ENCODE measurements around the gene CCDC107.

The CCDC107 gene

GRCh38 chr9:35666549-35666948 lies 8.5 kb downstream of the CCDC107 start:
- peaks cover 0 to 22% (median 20%) of the 10 kb centered on the region in 5 donors for H3K4me1 ChIP-seq (ENCODE audit: control insufficient read depth in 5 of 5, insufficient read depth in 5 of 5, low read length in 5 of 5)
- H3K9me3 ChIP-seq (ENCODE audit: control insufficient read depth in 5 of 5, low read length in 5 of 5), result no peaks in the 10 kb centered on the region
- no peaks in the 10 kb centered on the region for H3K27me3 ChIP-seq (ENCODE audit: control insufficient read depth in 5 of 5, insufficient read depth in 4 of 5, low read length in 5 of 5)
- peaks cover 0 to 7% (median 0%) of the 10 kb centered on the region in 5 donors for H3K36me3 ChIP-seq (ENCODE audit: control insufficient read depth in 5 of 5, insufficient read depth in 5 of 5, low read length in 5 of 5)
- H3K4me3 ChIP-seq (ENCODE audit: low read depth in 1 of 5, low read length in 5 of 5), result no peak overlapping the region
- H3K27ac ChIP-seq (ENCODE audit: low read depth, low read length), result no peak overlapping the region
- H3K9ac ChIP-seq (ENCODE audit: low read length in 5 of 5), result no peak overlapping the region

GRCh38 chr9:35667939-35668338 lies 9.8 kb downstream of the CCDC107 start:
- H3K9me3 ChIP-seq (ENCODE audit: control insufficient read depth in 5 of 5, low read length in 5 of 5), result no peaks in the 10 kb centered on the region
- no peak overlapping the region for H3K9ac ChIP-seq (ENCODE audit: low read length in 5 of 5)
- no peaks in the 10 kb centered on the region for H3K36me3 ChIP-seq (ENCODE audit: control insufficient read depth in 5 of 5, insufficient read depth in 5 of 5, low read length in 5 of 5)
- H3K4me1 ChIP-seq (ENCODE audit: control insufficient read depth in 5 of 5, insufficient read depth in 5 of 5, low read length in 5 of 5), result peaks cover 0 to 16% (median 12%) of the 10 kb centered on the region in 5 donors
- H3K4me3 ChIP-seq (ENCODE audit: low read depth in 1 of 5, low read length in 5 of 5), result no peak overlapping the region
- no peaks in the 10 kb centered on the region for H3K27me3 ChIP-seq (ENCODE audit: control insufficient read depth in 5 of 5, insufficient read depth in 4 of 5, low read length in 5 of 5)
- H3K27ac ChIP-seq (ENCODE audit: low read depth, low read length), result no peak overlapping the region

DNA sequence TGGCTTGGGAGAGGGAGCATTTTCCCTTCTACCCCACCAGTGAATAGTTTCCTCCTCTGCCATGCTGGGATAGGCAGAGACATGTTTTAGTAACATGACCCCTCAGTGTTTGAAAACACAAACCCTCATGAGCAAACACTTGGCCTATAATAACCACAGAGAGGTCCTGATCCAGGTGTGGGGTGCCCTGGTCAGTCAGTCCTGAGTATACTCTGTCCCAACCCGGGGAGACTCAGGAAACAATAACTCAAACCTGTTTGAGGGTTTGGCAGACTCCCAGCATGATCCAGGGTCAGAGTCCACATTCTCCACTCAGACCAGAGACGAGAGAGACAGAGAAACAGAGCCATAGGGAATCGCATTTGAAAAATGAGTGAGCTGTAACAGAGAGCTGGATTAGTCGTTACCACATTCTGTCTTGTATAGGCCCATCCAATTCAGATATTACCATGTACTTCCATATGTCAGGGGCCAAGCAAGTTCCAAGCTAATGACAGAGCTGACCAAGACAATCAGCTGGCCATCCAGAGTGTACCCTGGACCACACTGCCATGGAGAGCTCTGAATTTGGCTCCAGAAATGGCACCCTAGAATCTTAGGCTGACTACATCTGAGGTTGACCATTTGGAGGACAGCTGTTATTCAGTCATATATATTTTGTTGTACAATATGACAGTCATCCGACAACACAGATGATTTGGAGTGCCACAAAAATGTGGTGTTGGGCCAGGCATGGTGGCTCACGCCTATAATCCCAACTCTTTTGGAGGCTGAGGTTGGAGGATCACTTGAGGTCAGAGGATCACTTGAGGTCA lies 11.4 kb downstream of the CCDC107 start:
- Histone ChIP-seq H3K27me3 (ENCODE audit: control insufficient read depth in 5 of 5, insufficient read depth in 4 of 5, low read length in 5 of 5) (no peaks in the 10 kb centered on the region), H3K27ac (ENCODE audit: low read depth, low read length) (no peak overlapping the region), H3K9me3 (ENCODE audit: control insufficient read depth in 5 of 5, low read length in 5 of 5) (no peaks in the 10 kb centered on the region), H3K9ac (ENCODE audit: low read length in 5 of 5) (no peak overlapping the region), H3K36me3 (ENCODE audit: control insufficient read depth in 5 of 5, insufficient read depth in 5 of 5, low read length in 5 of 5) (no peaks in the 10 kb centered on the region), H3K4me1 (ENCODE audit: control insufficient read depth in 5 of 5, insufficient read depth in 5 of 5, low read length in 5 of 5) (peaks cover 0 to 18% (median 16%) of the 10 kb centered on the region in 5 donors), H3K4me3 (ENCODE audit: low read depth in 1 of 5, low read length in 5 of 5) (no peak overlapping the region)

DNA sequence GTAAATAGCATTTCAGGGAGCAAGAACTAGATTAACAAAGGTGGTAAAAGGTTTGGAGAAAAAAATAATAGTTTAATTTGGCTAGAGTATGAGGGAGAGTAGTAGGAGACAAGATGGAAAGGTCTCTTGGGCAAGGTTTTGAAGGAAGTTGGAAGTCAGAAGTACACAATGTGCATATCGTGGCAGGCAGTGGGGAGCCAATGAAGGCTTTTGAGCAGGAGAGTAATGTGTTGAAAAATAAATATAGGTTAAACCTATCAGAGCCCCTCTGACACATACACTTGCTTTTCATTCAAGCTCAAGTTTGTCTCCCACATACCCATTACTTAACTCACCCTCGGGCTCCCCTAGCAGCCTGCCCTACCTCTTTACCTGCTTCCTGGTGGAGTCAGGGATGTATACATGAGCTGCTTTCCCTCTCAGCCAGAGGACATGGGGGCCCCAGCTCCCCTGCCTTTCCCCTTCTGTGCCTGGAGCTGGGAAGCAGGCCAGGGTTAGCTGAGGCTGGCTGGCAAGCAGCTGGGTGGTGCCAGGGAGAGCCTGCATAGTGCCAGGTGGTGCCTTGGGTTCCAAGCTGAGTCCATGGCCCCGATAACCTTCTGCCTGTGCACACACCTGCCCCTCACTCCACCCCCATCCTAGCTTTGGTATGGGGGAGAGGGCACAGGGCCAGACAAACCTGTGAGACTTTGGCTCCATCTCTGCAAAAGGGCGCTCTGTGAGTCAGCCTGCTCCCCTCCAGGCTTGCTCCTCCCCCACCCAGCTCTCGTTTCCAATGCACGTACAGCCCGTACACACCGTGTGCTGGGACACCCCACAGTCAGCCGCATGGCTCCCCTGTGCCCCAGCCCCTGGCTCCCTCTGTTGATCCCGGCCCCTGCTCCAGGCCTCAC lies 15.3 kb downstream of the CCDC107 start, which contains the start of gene CA9:
TSS of gene CA9 (plus strand) at position 797 of the 893 bp plus-strand sequence. CDS start at position 829, 32 bp downstream.
- Histone ChIP-seq H3K9ac (ENCODE audit: low read length in 5 of 5) (no peak within 1 kb of the TSS), H3K27me3 (ENCODE audit: control insufficient read depth in 5 of 5, insufficient read depth in 4 of 5, low read length in 5 of 5) (peaks cover 0 to 6% (median 0%) of the 10 kb centered on the region in 5 donors), H3K4me1 (ENCODE audit: control insufficient read depth in 5 of 5, insufficient read depth in 5 of 5, low read length in 5 of 5) (peaks cover 0 to 19% (median 17%) of the 10 kb centered on the region in 5 donors), H3K27ac (ENCODE audit: low read depth, low read length) (no peak within 1 kb of the TSS), H3K4me3 (ENCODE audit: low read depth in 1 of 5, low read length in 5 of 5) (no peak within 1 kb of the TSS), H3K36me3 (ENCODE audit: control insufficient read depth in 5 of 5, insufficient read depth in 5 of 5, low read length in 5 of 5) (no peaks in the 10 kb centered on the region), H3K9me3 (ENCODE audit: control insufficient read depth in 5 of 5, low read length in 5 of 5) (no peaks in the 10 kb centered on the region)

GRCh38 chr9:35674025-35674361 lies 15.9 kb downstream of the CCDC107 start:
- peaks cover 0 to 6% (median 0%) of the 10 kb centered on the region in 5 donors for H3K27me3 ChIP-seq (ENCODE audit: control insufficient read depth in 5 of 5, insufficient read depth in 4 of 5, low read length in 5 of 5)
- no peak overlapping the region for H3K9ac ChIP-seq (ENCODE audit: low read length in 5 of 5)
- H3K4me1 ChIP-seq (ENCODE audit: control insufficient read depth in 5 of 5, insufficient read depth in 5 of 5, low read length in 5 of 5), result peaks cover 0 to 19% (median 17%) of the 10 kb centered on the region in 5 donors
- no peaks in the 10 kb centered on the region for H3K9me3 ChIP-seq (ENCODE audit: control insufficient read depth in 5 of 5, low read length in 5 of 5)
- H3K27ac ChIP-seq (ENCODE audit: low read depth, low read length), result no peak overlapping the region
- no peak overlapping the region for H3K4me3 ChIP-seq (ENCODE audit: low read depth in 1 of 5, low read length in 5 of 5)
- H3K36me3 ChIP-seq (ENCODE audit: control insufficient read depth in 5 of 5, insufficient read depth in 5 of 5, low read length in 5 of 5), result no peaks in the 10 kb centered on the region

GRCh38 chr9:35675204-35675603 lies 17.1 kb downstream of the CCDC107 start:
- Histone ChIP-seq H3K9me3 (ENCODE audit: control insufficient read depth in 5 of 5, low read length in 5 of 5) (no peaks in the 10 kb centered on the region), H3K27me3 (ENCODE audit: control insufficient read depth in 5 of 5, insufficient read depth in 4 of 5, low read length in 5 of 5) (peaks cover 0 to 6% (median 0%) of the 10 kb centered on the region in 5 donors), H3K4me1 (ENCODE audit: control insufficient read depth in 5 of 5, insufficient read depth in 5 of 5, low read length in 5 of 5) (peaks cover 0 to 19% (median 17%) of the 10 kb centered on the region in 5 donors), H3K4me3 (ENCODE audit: low read depth in 1 of 5, low read length in 5 of 5) (peak overlapping the region in 3 of 5 donors; percentile 57 to 65 (median 64)), H3K27ac (ENCODE audit: low read depth, low read length) (no peak overlapping the region), H3K9ac (ENCODE audit: low read length in 5 of 5) (peak overlapping the region in 2 of 5 donors; percentile 59 to 70), H3K36me3 (ENCODE audit: control insufficient read depth in 5 of 5, insufficient read depth in 5 of 5, low read length in 5 of 5) (no peaks in the 10 kb centered on the region)

DNA sequence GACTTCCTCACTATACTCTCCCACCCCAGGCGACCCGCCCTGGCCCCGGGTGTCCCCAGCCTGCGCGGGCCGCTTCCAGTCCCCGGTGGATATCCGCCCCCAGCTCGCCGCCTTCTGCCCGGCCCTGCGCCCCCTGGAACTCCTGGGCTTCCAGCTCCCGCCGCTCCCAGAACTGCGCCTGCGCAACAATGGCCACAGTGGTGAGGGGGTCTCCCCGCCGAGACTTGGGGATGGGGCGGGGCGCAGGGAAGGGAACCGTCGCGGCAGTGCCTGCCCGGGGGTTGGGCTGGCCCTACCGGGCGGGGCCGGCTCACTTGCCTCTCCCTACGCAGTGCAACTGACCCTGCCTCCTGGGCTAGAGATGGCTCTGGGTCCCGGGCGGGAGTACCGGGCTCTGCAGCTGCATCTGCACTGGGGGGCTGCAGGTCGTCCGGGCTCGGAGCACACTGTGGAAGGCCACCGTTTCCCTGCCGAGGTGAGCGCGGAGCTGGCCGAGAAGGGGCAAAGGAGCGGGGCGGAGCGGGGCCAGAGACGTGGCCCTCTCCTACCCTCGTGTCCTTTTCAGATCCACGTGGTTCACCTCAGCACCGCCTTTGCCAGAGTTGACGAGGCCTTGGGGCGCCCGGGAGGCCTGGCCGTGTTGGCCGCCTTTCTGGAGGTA lies 17.8 kb downstream of the CCDC107 start:
- peaks cover 0 to 6% (median 0%) of the 10 kb centered on the region in 5 donors for H3K27me3 ChIP-seq (ENCODE audit: control insufficient read depth in 5 of 5, insufficient read depth in 4 of 5, low read length in 5 of 5)
- H3K9ac ChIP-seq (ENCODE audit: low read length in 5 of 5), result peak overlapping the region in 2 of 5 donors; percentile 59 to 70
- peaks cover 0 to 19% (median 17%) of the 10 kb centered on the region in 5 donors for H3K4me1 ChIP-seq (ENCODE audit: control insufficient read depth in 5 of 5, insufficient read depth in 5 of 5, low read length in 5 of 5)
- H3K27ac ChIP-seq (ENCODE audit: low read depth, low read length), result no peak overlapping the region
- H3K4me3 ChIP-seq (ENCODE audit: low read depth in 1 of 5, low read length in 5 of 5), result peak overlapping the region in 4 of 5 donors; percentile 57 to 67 (median 64)
- no peaks in the 10 kb centered on the region for H3K9me3 ChIP-seq (ENCODE audit: control insufficient read depth in 5 of 5, low read length in 5 of 5)
- no peaks in the 10 kb centered on the region for H3K36me3 ChIP-seq (ENCODE audit: control insufficient read depth in 5 of 5, insufficient read depth in 5 of 5, low read length in 5 of 5)

GRCh38 chr9:35679091-35679490 lies 21.0 kb downstream of the CCDC107 start:
- no peak overlapping the region for H3K9ac ChIP-seq (ENCODE audit: low read length in 5 of 5)
- H3K9me3 ChIP-seq (ENCODE audit: control insufficient read depth in 5 of 5, low read length in 5 of 5), result no peaks in the 10 kb centered on the region
- H3K4me1 ChIP-seq (ENCODE audit: control insufficient read depth in 5 of 5, insufficient read depth in 5 of 5, low read length in 5 of 5), result peaks cover 0 to 13% (median 11%) of the 10 kb centered on the region in 5 donors
- H3K27me3 ChIP-seq (ENCODE audit: control insufficient read depth in 5 of 5, insufficient read depth in 4 of 5, low read length in 5 of 5), result peaks cover 0 to 6% (median 0%) of the 10 kb centered on the region in 5 donors
- H3K27ac ChIP-seq (ENCODE audit: low read depth, low read length), result no peak overlapping the region
- H3K36me3 ChIP-seq (ENCODE audit: control insufficient read depth in 5 of 5, insufficient read depth in 5 of 5, low read length in 5 of 5), result peaks cover 0 to 24% (median 18%) of the 10 kb centered on the region in 5 donors
- no peak overlapping the region for H3K4me3 ChIP-seq (ENCODE audit: low read depth in 1 of 5, low read length in 5 of 5)

- H3K4me3 ChIP-seq (ENCODE audit: low read depth in 1 of 5, low read length in 5 of 5), result no peak overlapping the region
- peaks cover 2 to 13% (median 11%) of the 10 kb centered on the region in 5 donors for H3K4me1 ChIP-seq (ENCODE audit: control insufficient read depth in 5 of 5, insufficient read depth in 5 of 5, low read length in 5 of 5)
- no peak overlapping the region for H3K27ac ChIP-seq (ENCODE audit: low read depth, low read length)
- peaks cover 0 to 6% (median 0%) of the 10 kb centered on the region in 5 donors for H3K27me3 ChIP-seq (ENCODE audit: control insufficient read depth in 5 of 5, insufficient read depth in 4 of 5, low read length in 5 of 5)
- no peaks in the 10 kb centered on the region for H3K9me3 ChIP-seq (ENCODE audit: control insufficient read depth in 5 of 5, low read length in 5 of 5)
- H3K9ac ChIP-seq (ENCODE audit: low read length in 5 of 5), result no peak overlapping the region
- H3K36me3 ChIP-seq (ENCODE audit: control insufficient read depth in 5 of 5, insufficient read depth in 5 of 5, low read length in 5 of 5), result peaks cover 0 to 31% (median 22%) of the 10 kb centered on the region in 5 donors
These were observed 21.8 kb downstream of the CCDC107 start for GRCh38 chr9:35679766-35680330.
